CD4-positive, alpha-beta T cell treated with Interleukin-17A for 1 hour (primary cell): ENCODE results near the gene NDUFV3.
"Not testable (repeated sequence)": the region's sequence is repeated elsewhere in the genome, so short reads cannot be mapped to it uniquely, and the experiment has no call there.

ENCODE experiments used
- DNase-seq: peaks from one replicate; pipeline ENCODE4 v3.0.0-alpha.2; 2020

The NDUFV3 gene

DNA sequence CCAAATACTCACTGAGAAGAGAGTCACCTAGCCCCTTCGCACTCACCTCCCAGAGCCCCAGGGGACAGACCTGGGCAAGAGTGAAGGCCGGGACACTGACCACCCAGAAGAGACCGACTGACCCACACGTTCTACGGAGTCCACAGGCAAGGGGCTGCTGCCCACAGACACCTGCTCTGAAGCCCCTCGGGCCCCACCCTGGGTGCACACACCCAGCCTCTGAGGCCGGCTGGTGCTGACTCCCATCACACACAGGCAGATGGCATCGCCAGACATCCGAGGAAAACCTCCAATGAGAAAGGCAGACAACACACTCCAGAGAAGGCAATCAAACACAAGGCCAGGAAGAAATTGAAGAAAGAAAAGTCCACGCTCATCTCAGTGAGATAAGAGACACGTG is 35.9 kb upstream of the NDUFV3 start:
- DNase-seq: no peak

- no peak for DNase-seq
Observed at GRCh38 chr21:42858185-42858847, 34.8 kb upstream of the NDUFV3 start.

DNA sequence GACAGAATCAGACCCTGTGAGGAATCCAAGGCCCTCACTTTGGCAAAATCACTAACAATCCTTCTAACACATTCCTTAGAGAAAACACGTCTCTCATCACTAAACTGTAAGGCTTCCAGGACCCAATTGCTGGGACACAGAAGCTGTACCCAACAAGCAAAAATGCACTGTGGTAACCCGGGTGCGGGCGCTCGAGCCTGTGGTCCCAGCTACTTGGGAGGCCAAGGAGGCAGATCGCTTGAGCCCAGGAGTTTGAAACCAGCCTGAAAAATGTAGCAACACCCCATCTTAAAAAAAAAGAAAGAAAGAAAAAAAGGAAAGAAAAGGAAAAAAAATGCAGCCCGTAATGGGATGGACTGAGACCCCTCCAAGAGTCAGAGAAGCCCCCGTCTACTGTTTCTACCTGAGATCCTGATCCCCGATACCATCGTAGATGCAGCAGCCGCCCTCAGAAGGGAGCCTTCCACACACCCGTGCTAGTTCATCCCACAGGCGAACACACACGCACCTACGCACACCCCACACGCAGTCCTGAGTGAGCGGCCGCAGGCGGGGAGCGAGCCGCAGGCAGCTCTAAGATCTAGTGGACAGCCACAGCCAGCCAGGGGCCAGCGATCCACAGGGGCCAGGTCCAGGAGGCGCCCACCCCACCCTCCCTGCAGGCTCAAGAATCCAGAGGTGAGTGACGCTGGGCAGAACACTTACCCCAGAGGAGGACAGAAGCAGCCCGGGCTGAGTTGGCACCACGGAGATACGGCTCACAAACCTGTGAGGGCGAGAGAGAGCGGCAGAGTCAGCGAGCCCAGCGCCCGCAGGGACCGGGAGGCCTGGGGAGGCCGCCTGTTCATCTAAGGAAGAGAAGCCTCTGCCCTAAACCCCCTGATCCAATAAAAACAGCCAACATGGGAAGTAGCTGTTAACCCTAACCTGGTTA is 33.9 kb upstream of the NDUFV3 start:
- no peak for DNase-seq

DNA sequence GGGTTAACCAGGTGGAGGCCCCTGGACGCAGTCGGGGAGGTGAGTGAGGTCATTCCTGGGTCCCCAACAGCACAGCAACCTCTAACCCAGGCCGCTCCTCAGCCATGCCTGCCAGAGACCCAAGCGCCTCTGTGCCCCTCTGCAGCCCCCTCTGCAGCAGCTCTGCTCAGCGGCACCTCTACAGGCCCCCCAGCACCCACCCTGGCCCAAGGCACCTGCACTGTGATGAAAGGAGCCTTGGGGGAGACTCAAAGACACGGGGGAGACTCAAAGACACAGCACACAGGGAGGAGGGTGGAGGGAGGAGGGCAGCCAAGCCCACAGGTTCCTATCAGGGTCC is 33.2 kb upstream of the NDUFV3 start:
- DNase-seq: no peak

DNA sequence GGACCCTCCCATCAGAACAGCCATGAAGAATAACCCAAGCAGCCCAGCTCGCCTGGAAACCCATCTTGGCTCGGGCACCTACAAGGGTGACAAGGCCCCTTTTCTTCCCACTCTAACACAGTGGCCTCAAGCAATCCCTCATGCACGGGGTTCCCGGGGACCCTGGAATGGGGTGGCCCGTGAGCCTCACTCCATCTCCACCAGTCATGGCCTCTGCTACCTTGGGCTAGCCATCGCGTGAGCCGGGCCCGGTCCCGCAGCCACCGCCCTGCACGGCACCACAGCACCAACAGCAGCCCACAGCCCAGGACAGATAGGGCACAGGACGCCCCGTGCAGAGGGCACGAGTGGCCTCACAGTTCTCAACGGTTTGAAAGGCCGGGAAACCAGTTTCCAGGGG is 32.8 kb upstream of the NDUFV3 start:
- DNase-seq: no peak

DNA sequence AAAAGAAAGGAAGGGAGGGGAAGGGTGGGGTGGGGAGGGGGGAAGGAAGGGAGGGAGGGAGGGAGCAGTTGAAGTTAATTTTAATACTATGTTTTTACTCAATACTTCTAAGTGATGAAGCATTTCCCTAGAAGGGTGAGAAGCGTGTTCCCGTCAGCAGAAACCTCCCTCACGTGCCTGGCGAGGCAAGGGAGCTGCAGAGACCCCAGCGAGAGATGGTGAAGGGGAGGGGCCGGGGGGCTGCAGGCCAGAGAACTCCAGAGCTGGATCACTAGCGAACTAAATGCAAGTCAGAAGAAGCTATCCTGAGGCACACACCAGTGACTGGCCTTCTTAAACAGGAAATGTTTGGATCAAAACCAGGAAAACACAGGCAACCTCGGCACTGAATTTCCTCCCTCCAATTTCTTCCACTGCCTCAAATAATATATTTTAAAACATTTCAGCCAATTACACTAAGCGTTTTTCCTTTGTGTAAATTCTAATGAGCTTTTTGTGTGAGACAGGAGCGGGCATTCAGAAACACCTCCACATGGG is 31.7 kb upstream of the NDUFV3 start:
- DNase-seq: no peak

DNA sequence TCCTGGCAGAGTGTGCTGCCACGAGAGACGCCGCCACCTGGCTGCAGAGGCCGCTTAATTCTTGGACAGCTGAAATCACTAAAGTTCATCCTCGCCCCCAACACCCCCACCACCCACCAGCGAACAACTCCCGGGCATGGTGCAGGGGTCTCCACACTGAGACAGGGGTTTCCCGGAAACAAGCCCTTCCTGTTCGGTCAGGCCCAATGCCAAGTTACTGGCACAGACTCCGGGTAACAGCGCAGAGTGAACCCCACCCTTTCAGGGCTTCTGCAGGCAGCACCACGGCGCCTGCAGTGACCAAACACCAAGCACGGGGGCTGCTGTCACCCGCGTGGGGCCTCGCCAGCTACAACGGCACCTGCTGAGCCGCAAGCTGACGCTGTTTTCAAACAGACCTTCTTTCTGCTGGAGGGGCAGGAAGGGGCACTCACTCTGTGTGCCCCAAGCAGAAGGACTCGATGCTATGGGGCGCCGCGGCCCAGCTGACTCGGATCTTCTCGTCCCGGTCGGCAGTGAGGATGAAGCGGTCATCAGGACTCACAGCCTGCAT is 31.2 kb upstream of the NDUFV3 start:
- no peak for DNase-seq

DNA sequence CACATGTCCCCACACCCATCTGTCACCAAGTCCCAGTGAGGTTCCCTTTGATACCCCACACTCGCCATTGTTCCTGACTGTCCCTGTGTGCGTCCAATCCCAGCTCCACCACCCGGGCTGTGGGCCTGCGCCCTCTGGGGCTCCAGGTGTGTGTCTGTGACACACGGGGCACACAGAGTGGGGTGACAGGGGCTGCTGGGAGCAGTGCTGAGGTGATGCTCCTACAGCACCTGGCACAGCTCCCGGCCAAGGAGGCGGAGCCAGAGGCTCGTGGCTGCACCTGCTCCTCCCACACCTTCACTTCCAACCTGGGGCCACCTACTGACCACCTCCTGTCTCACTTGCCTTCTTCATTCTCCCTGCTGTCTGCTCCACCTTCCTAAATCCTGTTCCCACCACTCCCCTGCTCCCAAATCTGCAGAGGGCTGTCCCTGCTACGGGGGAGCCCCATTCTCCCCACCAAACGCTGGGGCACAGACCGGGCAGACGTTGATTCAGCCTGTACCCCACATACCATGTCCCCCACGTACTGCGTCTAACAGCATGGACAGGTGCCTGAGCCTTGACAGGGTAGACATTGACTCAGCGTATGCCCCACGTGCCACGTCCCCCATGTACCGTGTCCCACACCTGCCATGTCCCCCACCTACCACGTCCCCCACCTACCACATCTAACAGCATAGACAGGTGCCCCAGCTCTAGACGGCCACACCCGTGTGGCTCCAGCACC is 30.2 kb upstream of the NDUFV3 start:
- no peak for DNase-seq

- no peak for DNase-seq
Observed at GRCh38 chr21:42863504-42863870, 29.6 kb upstream of the NDUFV3 start.

DNA sequence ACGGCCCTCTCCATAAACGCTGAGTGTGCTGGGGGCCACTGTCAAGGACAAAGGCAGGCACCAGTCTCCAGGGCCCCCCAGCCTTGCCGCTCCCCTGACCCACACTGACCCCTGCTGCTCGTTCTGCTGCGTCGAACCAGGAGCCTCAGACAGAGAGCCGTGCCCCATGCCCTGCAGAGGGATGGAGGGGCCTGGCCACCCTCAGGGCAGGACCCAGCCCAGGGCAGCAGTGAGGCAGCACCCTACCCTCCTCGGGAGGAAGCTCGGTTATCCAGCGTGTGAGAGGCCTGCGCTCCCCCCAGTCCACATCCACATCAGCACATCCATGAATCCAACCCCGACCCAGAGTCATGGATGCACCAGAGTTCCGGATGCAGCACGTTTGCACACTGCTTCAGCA is 28.8 kb upstream of the NDUFV3 start:
- no peak for DNase-seq

GRCh38 chr21:42864815-42865775 is 28.0 kb upstream of the NDUFV3 start:
- no peak for DNase-seq

GRCh38 chr21:42865776-42866160 is 27.3 kb upstream of the NDUFV3 start:
- DNase-seq: no peak

DNA sequence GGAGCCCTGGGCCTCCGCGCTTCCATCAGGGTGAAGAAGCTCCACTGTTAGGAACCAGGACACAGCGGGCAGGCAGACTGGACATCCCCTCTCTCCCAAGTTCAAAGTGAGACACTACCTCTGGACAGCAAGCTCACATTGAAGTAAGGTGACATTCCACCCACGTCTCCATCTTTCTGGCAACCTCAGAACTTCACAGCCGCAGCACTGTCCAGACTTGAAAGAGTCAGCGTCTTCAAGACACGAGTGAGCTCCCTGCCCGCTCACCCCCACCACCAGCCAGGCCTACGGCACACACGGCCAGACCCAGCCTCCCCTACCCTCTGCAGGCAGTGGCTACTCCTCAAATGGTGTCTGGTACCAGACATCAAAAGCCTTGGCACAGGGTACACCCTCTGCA is 24.9 kb upstream of the NDUFV3 start:
- DNase-seq: no peak

- DNase-seq: no peak
Observed at GRCh38 chr21:42873096-42873495, 20.0 kb upstream of the NDUFV3 start.

- DNase-seq: not testable (repeated sequence)
Observed at GRCh38 chr21:42875811-42876210, 17.3 kb upstream of the NDUFV3 start.

DNA sequence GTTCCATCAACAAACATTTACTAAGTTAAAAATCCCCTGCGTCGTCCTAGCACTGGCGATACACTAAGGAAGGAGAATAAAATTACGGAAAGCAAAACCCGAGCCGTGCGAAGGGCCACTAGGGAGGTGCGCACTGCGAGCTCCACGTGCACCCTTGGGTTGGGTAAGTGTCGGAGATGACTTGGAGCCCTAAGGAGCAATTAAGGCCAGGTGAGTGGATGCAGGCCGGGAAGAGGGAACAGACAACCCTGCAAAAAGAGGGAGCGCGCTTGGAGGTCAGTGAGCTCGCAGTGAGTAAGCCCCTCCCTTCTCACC is 14.5 kb upstream of the NDUFV3 start:
- DNase-seq: no peak

DNA sequence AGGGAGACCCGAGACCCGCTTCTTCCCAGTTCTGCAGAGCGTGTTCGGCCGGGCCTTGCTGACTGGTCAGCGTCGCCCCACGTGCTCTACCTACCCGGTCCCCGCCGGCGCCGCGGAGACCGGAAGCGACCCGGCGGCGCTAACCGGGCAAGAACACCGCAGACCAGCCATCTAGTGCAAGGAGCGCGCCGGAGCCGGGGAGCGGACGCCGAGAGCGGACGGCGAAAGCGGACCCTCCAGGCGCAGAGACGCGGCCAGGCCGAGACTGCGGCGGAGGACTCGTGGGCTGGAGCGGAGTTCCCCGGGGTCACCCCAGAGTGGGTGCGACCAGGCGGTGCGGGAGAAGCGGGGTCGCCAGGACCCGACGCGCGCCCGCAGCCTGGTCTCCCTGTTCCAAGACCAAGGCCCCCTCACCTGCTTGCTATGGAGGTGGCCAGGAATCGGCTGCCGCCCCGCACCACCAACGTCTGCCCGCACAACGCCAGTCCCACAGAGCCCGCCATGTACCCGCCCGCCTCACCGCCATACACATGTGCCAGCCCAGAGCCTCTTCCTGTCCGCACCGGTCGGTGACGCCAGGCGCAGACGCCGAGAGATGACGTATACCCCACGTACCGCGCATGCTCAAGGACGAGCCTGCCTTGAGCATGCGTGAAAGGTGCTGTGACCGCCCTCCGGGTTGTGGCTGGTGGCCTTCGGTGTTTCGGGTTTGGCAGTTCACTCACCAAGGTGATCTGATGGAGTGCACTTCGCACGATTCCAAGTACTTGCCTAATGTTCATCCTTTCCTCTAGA is 13.9 kb upstream of the NDUFV3 start, which contains the start of gene WDR4:
TSS of gene WDR4 (minus strand) at position 547 of the 795 bp plus-strand sequence. CDS start at position 503, 44 bp downstream.
- DNase-seq: peak; percentile 99

GRCh38 chr21:42880352-42880751 is 12.8 kb upstream of the NDUFV3 start:
- peak; percentile 2 for DNase-seq

GRCh38 chr21:42883921-42884320 is 9.2 kb upstream of the NDUFV3 start:
- DNase-seq: no peak

DNA sequence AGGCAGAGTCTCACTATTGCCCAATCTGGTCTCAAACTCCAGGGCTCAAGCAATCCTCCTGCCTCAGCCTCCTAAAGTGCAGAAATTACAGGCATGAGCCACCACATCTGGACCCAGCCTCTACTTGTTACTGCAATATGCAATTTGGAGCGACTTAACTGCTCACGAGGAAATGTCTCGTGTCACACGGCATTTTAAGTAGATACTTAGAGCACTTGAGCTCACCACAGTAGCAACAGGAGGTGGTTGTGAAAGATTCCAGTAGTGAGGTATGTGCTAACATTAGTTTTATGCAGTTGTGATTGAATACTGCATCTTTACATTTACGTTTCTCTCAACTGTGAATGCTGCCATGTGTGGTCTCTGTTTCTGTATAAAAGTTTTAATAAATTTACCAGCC is 5.8 kb upstream of the NDUFV3 start:
- no peak for DNase-seq

- DNase-seq: no peak
Observed at GRCh38 chr21:42892582-42892930, 553 bp upstream of the NDUFV3 start.
